Activated CD4-positive, alpha-beta T cell treated with anti-CD3 and anti-CD28 coated beads for 4 hours (primary cell): ENCODE data around the gene UBE2I.

Experiments
- DNase-seq, 2 donors: peaks; one replicate each; pipeline ENCODE4 v3.0.0-alpha.2; 2020

UBE2I gene

GRCh38 chr16:1330931-1331711 is 21.7 kb downstream of the UBE2I start:
- no peak for DNase-seq

- DNase-seq: peak in 1 of 2 donors; percentile 44
Observed at GRCh38 chr16:1331712-1332617, 22.5 kb downstream of the UBE2I start.

GRCh38 chr16:1332618-1333148 is 23.2 kb downstream of the UBE2I start:
- no peak for DNase-seq

- peak; percentile 28 to 48 for DNase-seq
Observed at GRCh38 chr16:1333149-1333812, 23.8 kb downstream of the UBE2I start, which contains the start of gene BAIAP3. Gene BAIAP3 (plus strand): TSS chr16:1333645. CDS start chr16:1338550, 4,905 bp downstream.

- DNase-seq: no peak
Observed at GRCh38 chr16:1333854-1334700, 24.6 kb downstream of the UBE2I start.

- DNase-seq: no peak
Observed at GRCh38 chr16:1334739-1335138, 25.3 kb downstream of the UBE2I start.

- DNase-seq: no peak
Observed at GRCh38 chr16:1335211-1335971, 26.0 kb downstream of the UBE2I start.

GRCh38 chr16:1335996-1336395 is 26.6 kb downstream of the UBE2I start:
- DNase-seq: no peak

- no peak for DNase-seq
Observed at GRCh38 chr16:1336619-1337018, 27.2 kb downstream of the UBE2I start.

GRCh38 chr16:1337486-1337885 is 28.1 kb downstream of the UBE2I start:
- DNase-seq: no peak

GRCh38 chr16:1338119-1338730 is 28.8 kb downstream of the UBE2I start:
- DNase-seq: no peak

GRCh38 chr16:1338855-1339675 is 29.6 kb downstream of the UBE2I start:
- DNase-seq: no peak

GRCh38 chr16:1340730-1341494 is 31.5 kb downstream of the UBE2I start:
- DNase-seq: no peak

- no peak for DNase-seq
Observed at GRCh38 chr16:1341495-1342420, 32.3 kb downstream of the UBE2I start.

GRCh38 chr16:1342526-1343427 is 33.3 kb downstream of the UBE2I start:
- peak; percentile 92 to 94 for DNase-seq

GRCh38 chr16:1343428-1344242 is 34.2 kb downstream of the UBE2I start:
- DNase-seq: no peak
